T47D (cell line): ENCODE measurements around the gene GRM3.

Source experiments
- DNase-seq, 2 experiments: peaks; one replicate each; pipeline versions ENCODE4 v3.0.0 to v3.0.0-alpha.2; 2011 to 2012; ENCODE audit warnings: low read depth in 1 of 2, low spot score in 1 of 2
- JUND ChIP-seq: IDR thresholded peaks from 2 replicates; pipeline ENCODE4 v1.6.1; 2012; ENCODE audit warnings: low read depth
- in situ Hi-C: cut with HindIII; loops from 2 replicates; pipeline ENCODE4 v1.10.0; 2016; ENCODE audit warnings: low sequenced_read_pairs, low pct_unique_long_range_greater_than_20kb

The GRM3 gene

GRCh38 chr7:86745013-86745745 lies 101.5 kb downstream of the GRM3 start:
- TF ChIP-seq JUND = no peak
- DNase-seq = no peak
- in situ Hi-C loops = no loop called here

DNA sequence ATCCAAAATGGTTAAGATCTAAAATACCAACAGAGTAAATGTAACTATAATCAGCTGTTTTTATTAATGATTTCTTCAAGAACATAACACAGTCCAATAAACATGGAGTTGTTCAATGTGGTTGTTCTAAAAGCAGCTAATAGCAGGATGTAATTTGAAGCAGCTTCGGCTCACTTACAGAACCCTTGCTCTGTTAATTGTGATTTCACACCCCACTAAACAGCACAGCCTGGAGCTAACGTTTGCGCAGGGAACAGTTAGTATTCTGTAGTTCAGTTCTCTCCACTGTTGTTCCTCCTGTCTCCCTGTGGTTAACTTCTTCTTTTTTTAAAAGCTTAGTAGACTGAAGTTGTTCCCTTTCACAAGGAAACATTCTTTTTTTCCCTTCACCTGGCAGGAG lies 104.0 kb downstream of the GRM3 start:
- DNase-seq = no peak
- in situ Hi-C loops = no loop called here
- TF ChIP-seq JUND = no peak

DNA sequence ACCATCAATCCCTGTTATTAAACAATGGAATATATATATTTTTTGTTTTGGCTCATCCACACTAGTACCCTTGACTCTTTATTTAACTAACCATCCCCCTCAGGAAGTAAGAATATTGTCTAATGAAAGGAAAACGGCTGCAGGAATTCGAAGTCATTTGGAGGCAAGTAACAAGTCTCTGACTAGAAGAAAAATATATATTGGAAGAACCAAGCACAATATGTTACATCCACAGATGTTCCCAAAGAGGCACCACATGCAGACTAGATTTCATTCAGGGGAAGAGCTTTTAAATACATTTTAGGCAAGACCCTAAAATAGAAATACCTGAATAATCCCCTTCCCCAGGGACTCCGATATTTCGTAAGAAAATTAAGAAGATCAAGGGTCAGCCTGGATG lies 104.5 kb downstream of the GRM3 start:
- no peak for DNase-seq
- TF ChIP-seq JUND = no peak
- in situ Hi-C loops = no loop called here

DNA sequence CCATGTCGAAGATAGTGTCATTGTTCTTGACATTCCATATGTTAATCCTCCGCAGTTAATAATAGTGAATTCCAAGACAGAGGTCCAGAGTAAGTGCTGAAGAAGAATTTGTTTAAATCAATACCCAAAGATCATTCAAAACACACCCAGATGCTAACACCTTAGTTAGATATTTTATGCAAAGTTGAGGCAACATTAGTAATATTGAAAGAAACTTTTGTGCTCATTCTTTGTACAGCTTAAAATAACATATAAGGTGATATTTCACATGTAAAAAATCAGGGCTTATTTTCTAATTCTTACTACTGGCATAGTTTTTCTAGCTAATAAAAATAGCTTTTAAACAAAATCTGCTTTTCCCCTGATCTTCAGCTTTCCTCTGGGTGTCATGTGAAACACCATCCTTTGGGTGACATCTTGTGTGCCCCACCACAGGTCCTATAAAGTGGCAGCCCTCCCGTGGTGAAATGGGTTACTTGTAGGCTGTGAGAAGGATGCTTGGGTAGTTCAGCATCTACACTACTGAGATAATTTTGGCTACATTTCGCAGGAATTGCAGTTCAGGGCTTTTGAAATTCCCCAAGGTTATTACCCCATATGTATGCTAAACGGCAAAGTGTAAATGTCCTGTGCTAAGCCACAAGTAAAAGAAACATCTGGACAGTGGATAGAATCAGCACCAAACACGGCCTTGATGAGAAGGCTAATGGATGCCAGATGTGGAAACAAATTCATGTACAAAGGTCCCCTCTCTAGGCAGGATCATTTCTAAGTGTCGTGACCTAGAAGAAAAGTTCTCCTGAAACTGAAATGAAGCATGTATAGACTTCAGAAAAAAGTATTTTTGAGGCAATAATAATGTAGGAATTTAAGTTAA lies 105.4 kb downstream of the GRM3 start:
- TF ChIP-seq JUND = no peak
- in situ Hi-C loops = no loop called here

DNA sequence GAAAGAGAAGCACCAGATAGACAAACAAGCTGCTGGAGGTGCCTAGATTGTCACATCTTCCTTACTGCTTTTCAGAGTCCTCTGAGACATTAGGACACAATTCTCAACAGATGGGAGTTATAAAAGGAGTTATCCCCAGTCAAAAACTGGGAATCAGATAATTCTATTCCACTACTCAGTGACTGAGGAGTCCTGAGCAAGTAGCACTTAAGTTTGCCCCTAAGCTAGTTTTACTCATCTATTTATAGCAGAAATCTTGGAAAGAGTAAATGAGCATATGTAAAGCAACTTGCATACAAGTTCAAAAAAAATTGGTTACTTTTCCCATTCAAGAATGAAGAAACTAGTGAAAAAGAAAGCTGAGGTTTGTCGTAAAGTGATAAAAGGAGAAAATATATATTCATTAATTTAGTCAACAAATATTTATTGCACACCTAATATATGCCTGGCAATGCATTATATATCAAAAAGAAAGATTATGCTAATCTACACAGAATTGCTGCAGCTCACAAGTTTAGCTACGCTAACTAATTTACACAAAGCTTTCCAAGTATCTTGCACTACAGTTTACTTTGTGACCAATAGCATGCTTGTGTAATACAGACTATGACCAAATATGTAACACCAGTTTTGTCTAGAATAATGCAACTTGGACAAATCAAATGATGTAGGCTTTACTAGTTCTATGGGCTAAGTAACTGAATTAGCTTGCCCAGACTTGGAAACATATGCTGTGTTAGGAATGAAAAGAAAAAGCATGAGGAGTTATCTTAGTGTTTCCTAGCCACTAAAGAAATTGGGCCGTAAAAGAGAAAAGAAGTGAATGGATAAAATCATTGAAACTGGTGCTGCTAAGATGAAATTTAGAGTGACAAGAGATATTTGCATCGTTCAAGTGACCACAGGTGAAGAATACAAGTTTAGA lies 106.3 kb downstream of the GRM3 start:
- in situ Hi-C loops = no loop called here

More for the DNA sequence above, 105.4 kb downstream of the GRM3 start:
- DNase-seq = no peak

DNA sequence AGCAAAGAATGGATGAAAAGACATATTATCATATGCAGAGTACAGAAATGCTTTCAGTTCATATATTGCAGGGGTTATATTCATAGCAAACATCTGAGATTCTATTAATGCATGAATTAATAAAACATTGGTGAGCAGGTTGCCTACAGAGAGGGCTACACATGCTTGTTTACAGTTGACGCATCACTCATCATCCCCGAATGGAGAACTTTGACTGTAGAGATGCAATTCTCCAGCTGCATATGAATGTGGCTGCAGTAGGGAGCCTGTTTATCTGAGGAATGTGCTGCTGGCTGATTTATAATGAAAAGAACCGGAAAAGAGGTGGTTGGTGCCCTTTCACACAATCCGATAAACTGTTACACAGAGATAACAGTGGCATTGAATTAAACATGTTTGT lies 116.5 kb downstream of the GRM3 start:
- in situ Hi-C loops = no loop called here
- no peak for DNase-seq
- TF ChIP-seq JUND = no peak

More for the DNA sequence above, 106.3 kb downstream of the GRM3 start:
- DNase-seq = no peak
- no peak for TF ChIP-seq JUND

GRCh38 chr7:86762129-86762528 lies 118.4 kb downstream of the GRM3 start:
- TF ChIP-seq JUND = no peak
- DNase-seq = no peak
- in situ Hi-C loops = no loop called here

- TF ChIP-seq JUND = no peak
- in situ Hi-C loops = no loop called here
- no peak for DNase-seq
Measured at GRCh38 chr7:86765931-86766330, 122.2 kb downstream of the GRM3 start.

- no peak for TF ChIP-seq JUND
- in situ Hi-C loops = no loop called here
- DNase-seq = no peak
Measured at GRCh38 chr7:86768394-86768793, 124.7 kb downstream of the GRM3 start.

DNA sequence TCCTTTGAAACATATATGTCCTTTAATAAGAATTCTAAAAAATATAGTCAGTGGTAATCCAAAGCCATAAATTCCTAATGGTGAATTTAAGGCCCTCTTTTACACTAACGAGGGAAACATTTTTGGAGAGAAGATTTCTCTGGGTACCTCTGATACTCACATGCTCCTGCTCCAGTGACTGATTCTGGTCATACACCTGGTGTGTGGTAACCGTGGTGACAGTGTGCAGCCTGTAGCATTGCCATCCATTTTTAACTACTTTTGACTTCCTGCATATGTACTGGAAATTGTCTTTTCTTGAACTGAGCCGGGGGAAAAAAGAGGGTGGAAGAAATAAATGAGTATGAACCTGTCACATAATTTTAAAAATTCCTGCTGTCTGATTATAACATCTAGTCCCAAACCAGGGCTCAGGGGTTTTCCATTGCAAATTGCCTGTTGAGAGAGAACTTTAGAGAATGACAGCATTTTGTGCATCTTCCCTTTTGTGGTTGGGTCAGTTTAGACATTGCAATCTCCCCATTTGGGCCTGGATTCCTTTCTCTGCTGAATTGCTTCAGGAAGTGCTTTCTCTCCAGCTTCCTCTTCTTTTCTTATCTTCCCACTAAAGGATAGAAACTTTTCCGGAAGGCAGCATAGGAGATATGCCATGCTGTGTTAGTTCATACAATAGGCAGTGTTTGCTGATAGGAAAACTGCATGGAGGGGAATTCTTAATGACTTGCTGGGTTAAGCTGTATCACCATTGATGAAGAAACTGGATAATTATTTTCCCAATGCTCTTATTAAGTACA lies 125.5 kb downstream of the GRM3 start:
- TF ChIP-seq JUND = no peak
- in situ Hi-C loops = no loop called here
- no peak for DNase-seq

DNA sequence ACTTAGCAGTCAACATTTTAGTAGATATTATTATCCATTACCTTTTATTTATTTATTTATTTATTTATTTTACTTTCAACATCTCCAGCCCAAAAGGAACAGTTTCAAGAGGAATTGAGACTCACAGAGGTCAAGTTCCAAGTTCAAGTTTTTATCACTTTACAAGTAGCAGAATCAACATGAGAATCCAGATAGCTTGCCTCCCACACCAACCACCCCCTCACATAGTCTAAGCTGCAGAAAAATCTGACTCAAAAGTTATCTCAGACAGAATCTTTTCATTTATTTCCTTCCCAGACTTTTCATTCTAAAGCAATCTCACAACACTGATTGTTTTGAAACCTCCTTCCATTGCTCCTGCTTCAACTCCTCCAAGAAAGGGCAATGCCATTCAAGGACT lies 129.6 kb downstream of the GRM3 start:
- TF ChIP-seq JUND = no peak
- DNase-seq = no peak

GRCh38 chr7:86775203-86775602 lies 131.5 kb downstream of the GRM3 start:
- TF ChIP-seq JUND = no peak

More for the DNA sequence above, 129.6 kb downstream of the GRM3 start:
- in situ Hi-C loops = no loop called here

More at GRCh38 chr7:86775203-86775602, 131.5 kb downstream of the GRM3 start:
- no peak for DNase-seq
- in situ Hi-C loops = no loop called here
